HL-60 (cell line): ENCODE data around the gene GFI1B.

ENCODE experiments used
- DNase-seq, 2 experiments: peaks; one replicate each; pipeline ENCODE4 v3.0.0-alpha.2; 2010 to 2020; ENCODE audit warnings: low read depth in 1 of 2, low spot score in 1 of 2
- H3K27ac ChIP-seq: fragments of 250-450 bp; sonication (Bioruptor Pico); replicated peaks from 2 replicates; pipeline ENCODE4 v1.5.1; 2020; ENCODE audit warnings: mild to moderate bottlenecking, moderate library complexity
- H3K27me3 ChIP-seq: fragments of 250-450 bp; sonication (Bioruptor Pico); 2 replicates; pipeline ENCODE4 v1.5.1; 2021; ENCODE audit warnings: mild to moderate bottlenecking, moderate library complexity; ENCODE audit not compliant: insufficient read depth, poor library complexity, severe bottlenecking
- H3K4me3 ChIP-seq: replicated peaks from 2 replicates; pipeline ENCODE4 v1.5.1; 2011; ENCODE audit warnings: mild to moderate bottlenecking, control low read depth, low read length; ENCODE audit not compliant: insufficient read depth
- GABPA ChIP-seq: IDR thresholded peaks from 2 replicates; pipeline ENCODE4 v1.6.1; 2012; ENCODE audit warnings: low read depth
- POLR2AphosphoS5 ChIP-seq: IDR thresholded peaks from 2 replicates; pipeline ENCODE4 v1.6.1; 2012; ENCODE audit warnings: low read depth
- SPI1 ChIP-seq: IDR thresholded peaks from 2 replicates; pipeline ENCODE4 v1.6.1; 2012; ENCODE audit warnings: low read depth, mild to moderate bottlenecking, borderline replicate concordance
- TF ChIP-seq, protein P1 (sequence below): IDR thresholded peaks from 2 replicates; pipeline ENCODE4 v1.6.1; 2012; ENCODE audit warnings: low read depth; ENCODE audit not compliant: insufficient replicate concordance
- TF ChIP-seq, protein P2 (sequence below): IDR thresholded peaks from one replicate; pipeline ENCODE4 v1.5.1; 2011; ENCODE audit warnings: low read length, control low read depth, inconsistent platforms; ENCODE audit not compliant: insufficient read depth

GFI1B gene

DNA sequence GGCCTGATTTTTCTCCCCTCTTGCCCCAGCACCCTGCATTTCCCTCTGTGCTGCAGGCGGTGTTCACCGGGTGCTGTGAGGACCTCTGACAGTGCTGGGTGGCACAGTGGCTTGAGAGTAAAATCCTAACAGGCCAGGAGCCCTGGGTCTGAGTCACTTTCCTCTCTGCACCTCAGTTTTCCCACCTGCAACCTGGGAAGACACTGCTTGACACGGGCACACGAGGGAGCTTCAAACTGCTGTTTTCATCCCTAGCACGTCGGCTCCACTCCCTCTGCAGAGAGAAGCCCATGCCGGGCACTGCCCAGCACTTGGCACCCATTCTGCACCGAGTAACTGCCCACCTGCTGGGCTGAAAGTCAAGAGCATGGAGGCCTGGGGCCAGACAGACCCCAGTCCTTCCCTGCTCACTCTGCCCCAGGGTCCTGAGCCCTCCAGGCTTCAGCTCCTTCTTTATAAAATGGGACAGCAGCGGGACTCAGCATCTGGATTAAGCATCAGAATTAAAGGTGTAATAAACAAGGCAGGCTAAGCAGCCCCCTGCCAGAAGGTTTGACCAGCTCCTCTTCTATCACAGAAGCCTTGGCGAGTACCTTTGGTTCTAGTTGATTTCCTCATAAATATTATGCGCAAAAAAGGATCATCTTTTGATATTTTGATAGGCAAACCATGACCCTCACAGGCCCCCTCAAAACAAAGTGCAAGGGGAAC, 5.2 kb downstream of the GFI1B start:
- Histone ChIP-seq H3K27me3 (no peaks in the 10 kb centered on the region), H3K4me3 (no peak overlapping the region), H3K27ac (no peak overlapping the region)
- TF ChIP-seq POLR2AphosphoS5 (no peak), GABPA (no peak), SPI1 (no peak)
- TF ChIP-seq, protein P1, sequence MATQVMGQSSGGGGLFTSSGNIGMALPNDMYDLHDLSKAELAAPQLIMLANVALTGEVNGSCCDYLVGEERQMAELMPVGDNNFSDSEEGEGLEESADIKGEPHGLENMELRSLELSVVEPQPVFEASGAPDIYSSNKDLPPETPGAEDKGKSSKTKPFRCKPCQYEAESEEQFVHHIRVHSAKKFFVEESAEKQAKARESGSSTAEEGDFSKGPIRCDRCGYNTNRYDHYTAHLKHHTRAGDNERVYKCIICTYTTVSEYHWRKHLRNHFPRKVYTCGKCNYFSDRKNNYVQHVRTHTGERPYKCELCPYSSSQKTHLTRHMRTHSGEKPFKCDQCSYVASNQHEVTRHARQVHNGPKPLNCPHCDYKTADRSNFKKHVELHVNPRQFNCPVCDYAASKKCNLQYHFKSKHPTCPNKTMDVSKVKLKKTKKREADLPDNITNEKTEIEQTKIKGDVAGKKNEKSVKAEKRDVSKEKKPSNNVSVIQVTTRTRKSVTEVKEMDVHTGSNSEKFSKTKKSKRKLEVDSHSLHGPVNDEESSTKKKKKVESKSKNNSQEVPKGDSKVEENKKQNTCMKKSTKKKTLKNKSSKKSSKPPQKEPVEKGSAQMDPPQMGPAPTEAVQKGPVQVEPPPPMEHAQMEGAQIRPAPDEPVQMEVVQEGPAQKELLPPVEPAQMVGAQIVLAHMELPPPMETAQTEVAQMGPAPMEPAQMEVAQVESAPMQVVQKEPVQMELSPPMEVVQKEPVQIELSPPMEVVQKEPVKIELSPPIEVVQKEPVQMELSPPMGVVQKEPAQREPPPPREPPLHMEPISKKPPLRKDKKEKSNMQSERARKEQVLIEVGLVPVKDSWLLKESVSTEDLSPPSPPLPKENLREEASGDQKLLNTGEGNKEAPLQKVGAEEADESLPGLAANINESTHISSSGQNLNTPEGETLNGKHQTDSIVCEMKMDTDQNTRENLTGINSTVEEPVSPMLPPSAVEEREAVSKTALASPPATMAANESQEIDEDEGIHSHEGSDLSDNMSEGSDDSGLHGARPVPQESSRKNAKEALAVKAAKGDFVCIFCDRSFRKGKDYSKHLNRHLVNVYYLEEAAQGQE = no peak
- TF ChIP-seq, protein P2, sequence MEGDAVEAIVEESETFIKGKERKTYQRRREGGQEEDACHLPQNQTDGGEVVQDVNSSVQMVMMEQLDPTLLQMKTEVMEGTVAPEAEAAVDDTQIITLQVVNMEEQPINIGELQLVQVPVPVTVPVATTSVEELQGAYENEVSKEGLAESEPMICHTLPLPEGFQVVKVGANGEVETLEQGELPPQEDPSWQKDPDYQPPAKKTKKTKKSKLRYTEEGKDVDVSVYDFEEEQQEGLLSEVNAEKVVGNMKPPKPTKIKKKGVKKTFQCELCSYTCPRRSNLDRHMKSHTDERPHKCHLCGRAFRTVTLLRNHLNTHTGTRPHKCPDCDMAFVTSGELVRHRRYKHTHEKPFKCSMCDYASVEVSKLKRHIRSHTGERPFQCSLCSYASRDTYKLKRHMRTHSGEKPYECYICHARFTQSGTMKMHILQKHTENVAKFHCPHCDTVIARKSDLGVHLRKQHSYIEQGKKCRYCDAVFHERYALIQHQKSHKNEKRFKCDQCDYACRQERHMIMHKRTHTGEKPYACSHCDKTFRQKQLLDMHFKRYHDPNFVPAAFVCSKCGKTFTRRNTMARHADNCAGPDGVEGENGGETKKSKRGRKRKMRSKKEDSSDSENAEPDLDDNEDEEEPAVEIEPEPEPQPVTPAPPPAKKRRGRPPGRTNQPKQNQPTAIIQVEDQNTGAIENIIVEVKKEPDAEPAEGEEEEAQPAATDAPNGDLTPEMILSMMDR = no peak
- no peak for DNase-seq

DNA sequence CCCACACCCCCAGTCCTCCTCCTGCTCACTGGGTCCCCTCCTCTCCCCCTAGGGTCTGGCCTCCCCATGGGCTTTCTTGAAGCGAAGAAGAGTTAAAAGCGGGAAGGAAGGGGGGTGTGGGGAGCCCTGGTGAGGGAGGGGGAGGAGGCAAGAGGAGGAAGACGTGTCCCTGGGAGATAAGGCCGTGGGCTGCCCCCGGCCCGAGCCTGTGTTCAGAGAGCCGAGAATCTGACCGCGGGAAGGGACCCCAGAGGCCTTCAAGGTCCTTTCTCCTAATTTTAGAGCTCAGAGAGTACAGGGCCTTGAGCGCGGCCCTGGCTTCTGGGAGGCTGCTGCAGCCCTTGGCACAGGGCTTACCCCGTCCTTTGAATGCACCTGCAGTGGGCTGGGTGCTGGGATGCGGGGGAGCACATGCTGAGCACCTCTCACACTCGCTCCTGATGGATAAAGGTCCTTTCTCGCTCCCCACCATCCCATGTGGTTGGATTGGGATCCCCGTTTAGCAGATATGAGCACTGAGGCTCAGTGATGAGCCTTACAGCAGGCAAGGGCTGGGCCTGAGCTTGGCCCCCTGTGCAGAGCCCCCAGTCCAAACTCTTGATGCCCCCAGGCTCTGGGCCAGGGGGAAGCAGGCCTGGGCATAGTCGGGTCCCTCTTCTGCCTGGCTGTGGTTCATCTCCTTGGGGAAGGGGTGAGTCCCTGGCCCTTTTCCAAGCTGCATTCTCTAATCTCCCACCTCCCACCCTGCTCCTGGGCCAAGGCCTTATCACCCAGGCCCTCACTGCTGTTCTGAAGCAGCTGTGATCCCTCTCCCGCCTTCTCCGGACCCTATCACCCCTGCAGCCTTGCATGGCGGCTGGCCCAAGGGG, 5.9 kb downstream of the GFI1B start:
- DNase-seq = no peak
- Histone ChIP-seq H3K27me3 (no peaks in the 10 kb centered on the region), H3K4me3 (no peak overlapping the region), H3K27ac (no peak overlapping the region)
- TF ChIP-seq POLR2AphosphoS5 (no peak), GABPA (no peak), SPI1 (no peak)
- TF ChIP-seq, protein P2 = no peak
- TF ChIP-seq, protein P1 = no peak

DNA sequence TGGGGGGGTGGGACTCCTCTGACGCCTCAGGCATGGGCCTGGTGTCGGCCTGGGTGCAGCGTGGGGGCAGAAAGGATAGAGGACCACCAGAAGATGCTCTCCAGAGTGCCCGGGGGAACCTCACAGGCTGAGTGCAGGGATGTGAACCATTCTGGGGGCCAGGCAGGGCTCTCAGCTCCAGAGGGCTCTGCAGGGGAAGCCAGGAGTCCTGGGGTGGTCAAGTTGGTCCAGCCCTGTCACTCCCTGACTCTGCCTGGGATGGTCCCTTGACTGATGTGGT, 6.5 kb downstream of the GFI1B start:
- no peak for DNase-seq
- TF ChIP-seq POLR2AphosphoS5 (no peak), GABPA (no peak), SPI1 (no peak)
- TF ChIP-seq, protein P1 = no peak
- TF ChIP-seq, protein P2 = no peak
- Histone ChIP-seq H3K27ac (no peak overlapping the region), H3K27me3 (no peaks in the 10 kb centered on the region), H3K4me3 (no peak overlapping the region)
